Measurements from ENCODE around the gene ERC2.

Gene ERC2

DNA sequence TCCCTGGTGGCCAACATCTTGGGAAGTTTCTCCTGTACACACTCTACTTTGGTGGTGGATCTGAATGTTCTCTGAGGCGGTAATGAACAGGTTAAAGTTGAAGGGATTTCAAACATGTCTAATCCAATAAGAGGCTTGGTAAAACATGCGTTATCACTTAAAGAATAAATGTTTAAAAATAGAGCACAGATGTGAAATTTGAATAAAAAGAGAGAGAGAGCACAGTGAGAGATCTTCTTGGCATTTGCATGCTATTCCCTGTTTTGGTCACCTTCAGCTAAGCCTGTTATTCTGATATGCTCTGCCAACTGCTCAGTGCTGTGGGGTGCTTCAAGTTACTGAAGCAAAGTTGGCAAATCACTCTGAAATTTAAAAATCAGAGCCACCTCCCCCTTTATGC, 743.4 kb downstream of the ERC2 start:
- DNase-seq: no peak

- DNase-seq: no peak
These were observed 743.9 kb downstream of the ERC2 start for GRCh38 chr3:55724407-55724784.

- DNase-seq: no peak
These were observed 744.4 kb downstream of the ERC2 start for GRCh38 chr3:55723653-55724406.

DNA sequence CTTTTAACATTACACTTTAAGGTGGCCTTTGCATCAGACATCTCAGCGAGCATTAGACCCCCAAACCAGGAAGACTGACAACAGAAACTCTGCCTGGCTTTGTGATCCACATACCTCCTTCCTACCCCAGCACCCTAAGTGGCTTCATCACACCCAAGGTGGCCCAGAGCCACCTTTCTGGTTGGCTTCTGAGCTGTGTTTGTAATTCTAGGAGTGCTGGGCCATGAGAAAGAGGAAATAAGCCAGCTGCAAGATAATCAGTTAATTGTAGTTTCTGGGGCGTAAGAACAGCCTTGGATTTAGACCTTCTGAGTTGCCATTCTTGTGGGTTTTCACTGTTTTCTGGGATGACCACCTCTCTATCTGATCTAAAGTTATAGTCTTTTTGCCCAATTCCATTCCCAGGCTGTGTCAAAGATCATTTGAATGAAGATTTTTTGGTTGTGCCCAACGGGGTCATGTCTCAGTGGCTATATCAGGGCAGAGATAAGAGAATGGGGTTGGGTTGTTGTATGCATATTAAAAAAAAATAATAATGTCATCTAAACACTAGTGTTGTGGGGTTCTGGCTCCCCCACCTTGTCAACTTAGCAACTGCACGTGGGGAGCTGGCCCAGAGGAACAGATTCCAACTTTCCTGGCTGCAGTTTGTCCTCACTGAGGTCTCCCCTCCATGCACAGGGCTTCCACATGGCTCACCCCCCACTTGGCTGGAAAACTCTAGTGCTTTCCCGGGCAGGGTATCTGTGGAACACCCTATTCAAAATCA, 746.4 kb downstream of the ERC2 start:
- peak; percentile 23 for DNase-seq

GRCh38 chr3:55720614-55721013, 747.7 kb downstream of the ERC2 start:
- peak; percentile 19 for DNase-seq

DNA sequence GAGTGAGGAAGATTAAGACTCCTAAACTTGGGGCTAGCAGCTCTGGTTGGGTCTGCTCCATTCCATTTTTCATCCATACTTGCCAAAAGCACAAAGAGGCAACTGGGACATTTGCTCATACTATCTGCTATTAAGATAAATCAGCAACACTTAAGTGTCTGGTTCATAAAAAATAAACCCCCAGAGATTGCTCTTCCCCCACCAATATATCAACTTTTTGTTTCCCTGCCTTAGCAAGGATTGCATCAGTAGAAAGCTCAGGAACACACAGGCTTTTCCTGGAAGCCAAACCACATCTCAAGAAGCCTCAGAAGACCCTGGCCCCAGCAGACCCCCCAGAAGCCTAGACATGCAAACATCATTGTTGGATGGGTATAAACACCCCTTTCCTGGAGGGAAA, 748.8 kb downstream of the ERC2 start:
- no peak for DNase-seq

- DNase-seq: no peak
These were observed 749.3 kb downstream of the ERC2 start for GRCh38 chr3:55719006-55719405.

DNA sequence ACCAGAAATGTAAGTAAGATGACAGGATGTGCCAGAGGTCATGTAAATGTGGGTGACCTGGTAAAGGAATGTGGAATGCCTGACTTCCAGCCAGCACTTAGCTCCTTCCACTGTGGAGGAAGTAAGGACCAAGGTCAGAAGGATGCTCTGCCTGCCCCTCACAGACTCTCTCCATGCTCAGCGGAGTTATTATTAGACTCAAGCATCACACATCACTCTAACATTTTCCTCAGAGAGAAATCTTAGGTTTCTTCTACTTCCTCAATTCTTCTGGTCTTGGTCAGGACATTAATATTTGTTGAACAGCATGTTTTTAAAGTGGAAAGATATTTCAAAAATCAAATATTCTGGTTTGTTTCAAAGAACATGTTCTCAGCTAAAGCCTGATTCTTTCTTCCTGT, 749.7 kb downstream of the ERC2 start:
- DNase-seq: no peak

GRCh38 chr3:55718074-55718473, 750.2 kb downstream of the ERC2 start:
- DNase-seq: no peak

- DNase-seq: no peak
These were observed 750.8 kb downstream of the ERC2 start for GRCh38 chr3:55717481-55717880.

DNA sequence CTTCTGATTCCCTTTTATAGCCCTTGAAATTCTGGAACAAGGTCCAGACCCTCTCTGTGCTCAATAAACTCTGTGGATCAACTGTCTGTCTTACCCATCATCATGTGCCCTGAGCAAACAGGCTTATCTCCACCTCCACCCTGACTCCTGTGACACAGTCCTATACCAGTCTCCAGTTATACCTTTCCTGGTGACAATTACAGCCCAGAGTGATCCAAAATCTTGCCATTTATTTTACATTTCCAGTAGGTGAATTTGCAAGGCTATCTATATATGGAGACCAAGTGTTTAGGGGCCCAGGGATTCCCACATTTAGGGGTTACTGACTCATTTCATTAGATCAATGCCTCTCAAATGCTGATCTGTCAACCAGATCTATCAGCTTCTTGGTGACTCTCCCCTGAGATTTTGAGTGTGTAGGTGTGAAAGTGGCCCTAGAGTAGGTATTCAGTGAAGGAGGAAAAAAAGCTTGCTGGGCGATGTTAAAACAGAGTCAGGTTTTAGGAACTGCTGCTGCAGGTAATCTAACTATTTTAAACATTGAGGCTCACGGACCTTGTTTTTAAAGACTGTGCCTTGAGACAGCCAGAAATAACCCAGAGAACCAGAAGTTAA, 751.5 kb downstream of the ERC2 start:
- DNase-seq: no peak

DNA sequence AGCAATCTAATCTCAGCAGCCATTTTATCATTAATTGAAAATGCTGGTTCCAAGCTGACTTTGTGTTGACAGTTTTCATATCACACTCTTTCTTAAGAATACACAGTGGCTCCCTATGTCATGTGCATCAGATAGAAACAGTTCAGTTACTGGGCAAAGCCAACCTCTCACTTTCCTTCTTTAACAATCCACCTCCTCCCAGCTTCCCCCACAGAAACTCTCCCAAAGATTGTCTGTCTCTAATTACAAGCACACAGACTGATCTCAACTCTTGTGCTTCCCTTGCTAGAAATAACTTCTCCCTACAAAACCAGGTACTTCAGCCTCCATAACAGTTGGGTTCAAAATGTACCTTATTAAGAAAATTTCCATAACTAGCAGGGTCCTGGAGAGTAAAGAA, 752.2 kb downstream of the ERC2 start:
- no peak for DNase-seq

- no peak for DNase-seq
These were observed 754.2 kb downstream of the ERC2 start for GRCh38 chr3:55714057-55714456.

DNA sequence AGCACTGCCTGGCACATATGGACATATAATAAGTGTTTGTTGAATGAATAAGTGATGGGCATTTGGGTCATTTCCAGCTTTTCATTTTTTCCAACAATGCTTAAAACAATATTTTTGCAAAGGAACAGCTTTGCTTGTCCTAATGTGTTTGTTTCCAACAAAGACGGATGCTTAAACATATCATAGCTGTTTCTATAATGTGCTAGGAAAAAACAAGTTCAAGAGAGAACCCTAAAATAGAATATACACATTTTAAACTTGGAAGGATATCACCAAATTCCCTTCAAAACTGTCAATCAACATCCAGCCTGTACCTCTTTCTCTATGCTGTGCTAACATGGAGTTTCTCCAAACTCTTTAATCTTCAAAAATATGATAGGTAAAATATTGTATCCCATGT, 756.6 kb downstream of the ERC2 start:
- DNase-seq: no peak

DNA sequence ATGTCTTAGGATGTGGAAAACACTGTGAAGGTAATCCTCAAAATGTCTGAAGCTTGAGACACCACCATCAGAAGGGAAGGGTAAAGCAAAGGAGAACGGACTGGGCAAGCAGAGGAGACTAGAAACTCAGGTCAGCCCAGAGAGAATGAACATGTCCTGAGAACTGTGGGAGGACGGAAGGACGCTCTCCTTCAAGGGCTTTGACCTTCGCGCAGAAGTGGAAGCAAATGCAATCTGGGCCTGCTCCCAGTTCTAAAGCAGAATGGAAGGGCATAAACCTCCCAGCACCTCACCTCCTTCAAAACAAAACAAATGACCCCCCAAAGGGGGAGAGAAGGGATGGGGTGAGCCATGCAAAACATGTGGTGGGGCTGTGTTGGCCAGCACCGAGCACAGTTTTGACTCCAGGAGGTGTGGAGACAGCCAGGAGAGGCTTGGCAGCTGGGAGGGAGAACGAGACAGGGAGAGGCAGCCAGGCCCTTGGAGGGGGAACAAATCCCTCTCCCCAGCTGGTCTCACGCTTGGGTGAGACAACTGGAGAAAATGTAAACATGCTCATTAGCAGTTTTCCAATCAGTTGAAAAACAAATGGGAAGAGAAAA, 758.8 kb downstream of the ERC2 start:
- DNase-seq: no peak

GRCh38 chr3:55708921-55709320, 759.3 kb downstream of the ERC2 start:
- no peak for DNase-seq

GRCh38 chr3:55708242-55708641, 760.0 kb downstream of the ERC2 start:
- DNase-seq: no peak

DNA sequence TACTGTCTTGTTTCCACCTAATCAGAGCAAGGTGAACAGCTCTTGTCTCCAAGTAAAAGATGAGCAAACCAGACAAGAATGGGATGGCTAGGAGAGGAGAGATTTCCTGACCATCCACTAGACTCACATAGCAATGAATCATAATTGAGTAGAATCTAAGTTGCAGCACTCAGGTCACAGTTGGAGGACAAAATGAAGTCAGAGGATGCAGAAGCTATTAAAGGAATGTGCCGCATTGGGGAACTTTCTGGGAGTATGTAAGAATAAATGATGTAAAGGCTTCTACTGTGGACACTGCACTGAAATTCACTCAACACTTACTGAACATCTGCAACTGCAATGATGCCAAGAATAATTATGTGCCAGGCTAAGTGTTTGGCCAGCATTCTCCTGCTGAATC, 763.7 kb downstream of the ERC2 start:
- DNase-seq: no peak

DNA sequence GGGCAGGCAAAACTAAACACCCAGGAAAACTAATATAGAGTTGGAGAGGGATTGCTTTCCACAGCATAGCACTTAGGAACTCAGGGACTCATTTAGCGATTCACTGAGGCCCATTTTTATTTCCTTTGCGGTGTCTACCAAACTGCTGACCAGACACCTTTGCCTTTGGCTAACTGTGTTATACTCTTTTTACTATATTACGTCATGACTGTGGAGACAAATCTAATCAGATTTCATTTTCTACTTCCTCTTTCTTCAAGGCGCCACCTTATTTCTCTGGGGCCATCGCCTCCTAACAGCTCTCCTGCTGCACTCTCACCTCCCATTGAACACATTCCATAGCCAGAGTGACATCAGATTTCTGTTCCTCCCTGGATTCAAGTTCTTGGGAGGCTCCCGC, 765.4 kb downstream of the ERC2 start:
- peak; percentile 58 for DNase-seq

GRCh38 chr3:55701997-55702396, 766.3 kb downstream of the ERC2 start:
- no peak for DNase-seq

- DNase-seq: no peak
These were observed 769.4 kb downstream of the ERC2 start for GRCh38 chr3:55698831-55699230.

- no peak for DNase-seq
These were observed 770.9 kb downstream of the ERC2 start for GRCh38 chr3:55697177-55697865.

- DNase-seq: no peak
These were observed 775.2 kb downstream of the ERC2 start for GRCh38 chr3:55692957-55693558.

Measured in RPMI8226 (cell line).